ENCODE measurements around the gene KDM4C.

DNA sequence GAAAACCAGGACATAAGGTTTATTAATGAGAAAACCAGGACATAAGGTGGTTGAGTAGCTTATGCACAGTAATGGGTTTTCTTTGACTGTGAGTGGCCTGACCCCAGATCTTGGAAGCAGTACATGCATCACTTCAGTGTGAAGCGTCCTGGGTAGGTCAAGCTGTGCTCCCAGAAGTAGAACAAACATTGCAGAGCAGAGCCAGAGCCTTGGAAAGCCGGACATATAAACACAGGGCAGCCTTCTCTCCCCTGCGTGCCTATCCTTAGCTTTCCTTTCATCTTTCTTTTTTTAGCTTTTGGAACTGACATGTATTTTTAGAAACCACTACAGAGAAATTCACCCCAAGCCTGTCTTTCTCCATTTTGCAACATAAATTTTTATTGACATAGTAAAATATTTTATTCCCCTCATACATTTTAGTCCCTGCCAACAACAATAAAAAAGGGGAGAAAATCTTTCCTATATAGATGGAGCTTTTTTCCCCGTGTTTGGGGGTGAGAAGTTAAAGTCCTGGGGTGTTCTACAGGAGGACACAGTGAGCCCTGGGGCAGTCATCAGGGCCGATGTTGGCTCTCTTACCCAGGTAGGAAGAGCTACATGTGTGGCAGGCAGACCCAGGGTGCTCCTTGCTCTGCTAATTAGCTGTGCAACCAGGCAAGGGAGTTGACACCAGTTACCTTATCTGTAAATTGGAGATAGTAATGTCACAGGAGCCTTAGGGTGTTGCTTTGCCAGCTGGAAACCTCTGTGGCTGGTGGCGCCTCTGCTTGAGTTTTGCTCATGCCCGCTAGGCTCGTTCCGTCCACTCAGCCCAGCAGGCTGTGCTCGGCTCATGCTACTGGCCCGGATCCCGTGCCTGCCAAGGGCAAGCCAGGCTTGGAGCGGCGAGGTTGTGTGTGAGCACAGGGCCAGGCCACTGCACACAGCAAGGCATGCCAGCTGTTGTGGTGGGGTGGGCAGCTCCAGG lies 389.6 kb downstream of the KDM4C start:
- TF ChIP-seq POLR2AphosphoS5 (IDR thresholded peaks at IDR 0.05; ENCODE audit: borderline replicate concordance, low read depth, low read length), result no peak
- no peak for TF ChIP-seq EZH2 (IDR thresholded peaks at IDR 0.05)
- TF ChIP-seq FOXP2 (optimal IDR thresholded peaks at IDR 0.05; ENCODE audit: control extremely low read depth, extremely low read length, insufficient read depth), result no peak

Measured in SK-N-MC (cell line).